Measurements from ENCODE around the gene FAM162A. TPM values are rescaled to one million over a fixed set of nuclear protein-coding genes. Genes with fewer than 3 reads are reported as not detected.

FAM162A gene
- total RNA-seq, 2 experiments from 2014 or later: 32.8 to 34.6 TPM

DNA sequence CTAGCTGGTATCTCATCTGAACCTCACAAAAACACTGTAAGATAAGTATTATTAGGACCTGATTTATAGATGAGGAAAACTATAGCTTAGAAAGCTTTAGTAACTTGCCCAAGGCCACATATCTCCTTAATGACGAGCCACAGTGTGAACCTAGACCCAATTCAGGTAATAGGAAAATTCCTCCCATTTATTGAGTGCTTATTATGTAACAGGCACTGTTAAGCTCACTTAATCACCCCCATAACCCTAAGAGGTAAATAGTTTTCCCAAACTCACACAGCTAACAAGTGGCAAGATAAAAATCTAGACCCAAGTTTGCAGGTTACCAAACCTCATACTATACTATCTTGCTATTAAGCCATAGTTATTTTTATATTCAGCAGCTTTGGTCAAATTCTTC, 24.0 kb downstream of the FAM162A start:
- peaks cover 86% of the 10 kb centered on the region for H3K36me3 ChIP-seq (ENCODE audit: insufficient read depth, low read length)
- H3K4me3 ChIP-seq (ENCODE audit: low read length): no peak overlapping the region
- no peaks in the 10 kb centered on the region for H3K9me3 Mint-ChIP-seq
- H3K27ac ChIP-seq (ENCODE audit: low read depth in 1 of 2, low read length in 2 of 2): no peak overlapping the region
- no peaks in the 10 kb centered on the region for H3K27me3 Mint-ChIP-seq
- DNase-seq: no peak
- no peaks in the 10 kb centered on the region for H3K9me3 ChIP-seq (ENCODE audit: control insufficient read depth in 1 of 2, insufficient read depth in 1 of 2, low read length in 2 of 2)
- intact Hi-C loops (cut with DNase I, micrococcal nuclease): no loop called here
- no peak for ATAC-seq (ENCODE audit: poor library complexity)
- H3K27me3 ChIP-seq (ENCODE audit: control insufficient read depth in 1 of 2, insufficient read depth in 2 of 2, low read length in 2 of 2): no peaks in the 10 kb centered on the region
- ChIA-PET POLR2A (interaction anchor here (0.9 to 1.9 kb wide), 2 partner anchors 8 to 24 kb away, joined by 4 to 11 read pairs; partner anchors contain the start of genes FAM162A, MIX23 and WDR5B), CTCF (interaction anchor here (1.2 to 1.6 kb wide), 2 partner anchors 15 to 24 kb away, joined by 4 to 6 read pairs; partner anchors contain the start of gene FAM162A)
- H3K4me1 Mint-ChIP-seq (ENCODE audit: low read depth): peaks cover 12% of the 10 kb centered on the region
- TF ChIP-seq, protein P1, sequence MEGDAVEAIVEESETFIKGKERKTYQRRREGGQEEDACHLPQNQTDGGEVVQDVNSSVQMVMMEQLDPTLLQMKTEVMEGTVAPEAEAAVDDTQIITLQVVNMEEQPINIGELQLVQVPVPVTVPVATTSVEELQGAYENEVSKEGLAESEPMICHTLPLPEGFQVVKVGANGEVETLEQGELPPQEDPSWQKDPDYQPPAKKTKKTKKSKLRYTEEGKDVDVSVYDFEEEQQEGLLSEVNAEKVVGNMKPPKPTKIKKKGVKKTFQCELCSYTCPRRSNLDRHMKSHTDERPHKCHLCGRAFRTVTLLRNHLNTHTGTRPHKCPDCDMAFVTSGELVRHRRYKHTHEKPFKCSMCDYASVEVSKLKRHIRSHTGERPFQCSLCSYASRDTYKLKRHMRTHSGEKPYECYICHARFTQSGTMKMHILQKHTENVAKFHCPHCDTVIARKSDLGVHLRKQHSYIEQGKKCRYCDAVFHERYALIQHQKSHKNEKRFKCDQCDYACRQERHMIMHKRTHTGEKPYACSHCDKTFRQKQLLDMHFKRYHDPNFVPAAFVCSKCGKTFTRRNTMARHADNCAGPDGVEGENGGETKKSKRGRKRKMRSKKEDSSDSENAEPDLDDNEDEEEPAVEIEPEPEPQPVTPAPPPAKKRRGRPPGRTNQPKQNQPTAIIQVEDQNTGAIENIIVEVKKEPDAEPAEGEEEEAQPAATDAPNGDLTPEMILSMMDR (IDR thresholded peaks at IDR 0.05): no peak
- no peak overlapping the region for H3K27ac Mint-ChIP-seq
- H3K4me3 Mint-ChIP-seq: no peak overlapping the region
- H3K4me1 ChIP-seq (ENCODE audit: insufficient read depth, low read length): no peaks in the 10 kb centered on the region
- H3K36me3 Mint-ChIP-seq (ENCODE audit: low read depth): peaks cover 88% of the 10 kb centered on the region

DNA sequence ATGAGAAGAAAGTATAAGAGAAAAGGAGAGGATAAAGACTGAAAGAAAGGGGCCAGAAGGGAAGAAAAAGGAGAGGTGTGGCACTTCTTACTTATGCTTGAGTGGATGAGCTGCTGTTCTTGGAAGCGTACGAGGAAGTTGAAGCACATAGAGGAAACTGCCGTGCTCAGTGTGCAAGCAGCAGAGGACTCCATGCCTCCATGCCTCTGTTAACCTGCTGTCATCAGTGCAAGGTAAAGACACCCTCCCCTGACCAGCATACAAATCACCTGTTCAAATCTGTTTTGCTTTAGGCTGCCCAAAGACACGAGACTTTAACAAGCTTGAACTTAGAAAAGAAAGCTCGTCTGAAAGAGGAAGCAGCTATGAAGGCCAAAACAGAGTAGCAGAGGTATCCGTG, 25.5 kb downstream of the FAM162A start:
- H3K27ac ChIP-seq (ENCODE audit: low read depth in 1 of 2, low read length in 2 of 2): no peak overlapping the region

DNA sequence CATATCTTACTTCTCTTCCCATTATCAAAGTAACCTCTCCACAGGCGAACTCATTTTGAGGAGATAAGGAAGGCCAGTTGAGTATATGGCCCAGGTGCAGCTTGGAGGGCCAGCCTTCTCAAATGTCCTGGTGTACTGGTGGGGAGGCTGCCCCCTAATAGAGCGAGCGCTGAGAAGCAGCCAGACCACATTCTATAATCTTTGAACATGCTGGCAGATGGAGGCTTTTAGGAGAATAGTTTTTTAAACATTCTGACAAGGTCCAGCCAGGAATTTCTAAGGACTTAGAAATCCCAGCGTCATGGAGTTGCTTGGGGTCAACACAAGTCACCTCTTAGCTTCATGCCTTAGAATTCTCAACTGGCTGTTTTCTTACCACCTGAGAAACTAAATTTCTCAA, 26.1 kb downstream of the FAM162A start:
- Mint-ChIP-seq H3K4me1 (ENCODE audit: low read depth) (peaks cover 28% of the 10 kb centered on the region), H3K36me3 (ENCODE audit: low read depth) (peaks cover 81% of the 10 kb centered on the region), H3K4me3 (no peak overlapping the region), H3K9me3 (no peaks in the 10 kb centered on the region), H3K27me3 (no peaks in the 10 kb centered on the region), H3K27ac (no peak overlapping the region)
- TF ChIP-seq, protein P1 (IDR thresholded peaks at IDR 0.05): no peak
- intact Hi-C loops (cut with DNase I, micrococcal nuclease): loop anchor here in 1 of 2 experiments (10.0 kb wide), 1 partner anchor 575 kb away; the partner anchor contains the start of genes EAF2 and IQCB1
- DNase-seq (no peak), ATAC-seq (ENCODE audit: poor library complexity) (no peak)
- CTCF ChIA-PET: no interaction called here
- Histone ChIP-seq H3K9me3 (ENCODE audit: control insufficient read depth in 1 of 2, insufficient read depth in 1 of 2, low read length in 2 of 2) (no peaks in the 10 kb centered on the region), H3K27ac (ENCODE audit: low read depth in 1 of 2, low read length in 2 of 2) (no peak overlapping the region), H3K36me3 (ENCODE audit: insufficient read depth, low read length) (peaks cover 66% of the 10 kb centered on the region), H3K4me3 (ENCODE audit: low read length) (no peak overlapping the region), H3K4me1 (ENCODE audit: insufficient read depth, low read length) (peaks cover 9% of the 10 kb centered on the region), H3K27me3 (ENCODE audit: control insufficient read depth in 1 of 2, insufficient read depth in 2 of 2, low read length in 2 of 2) (no peaks in the 10 kb centered on the region)
- POLR2A ChIA-PET: no interaction called here

More for the DNA sequence above, 25.5 kb downstream of the FAM162A start:
- peak overlapping the region; percentile 6 for H3K27ac Mint-ChIP-seq
- intact Hi-C loops (cut with DNase I, micrococcal nuclease): no loop called here
- TF ChIP-seq, protein P1 (IDR thresholded peaks at IDR 0.05): no peak
- H3K9me3 Mint-ChIP-seq: no peaks in the 10 kb centered on the region
- peaks cover 72% of the 10 kb centered on the region for H3K36me3 ChIP-seq (ENCODE audit: insufficient read depth, low read length)
- ATAC-seq (ENCODE audit: poor library complexity): no peak
- H3K36me3 Mint-ChIP-seq (ENCODE audit: low read depth): peaks cover 84% of the 10 kb centered on the region
- ChIA-PET POLR2A (no interaction called here), CTCF (interaction anchor here (1.6 kb wide), 1 partner anchor 17 kb away, joined by 6 read pairs; no protein-coding TSS in a partner anchor)
- peaks cover 4% of the 10 kb centered on the region for H3K4me1 ChIP-seq (ENCODE audit: insufficient read depth, low read length)
- H3K4me1 Mint-ChIP-seq (ENCODE audit: low read depth): peaks cover 21% of the 10 kb centered on the region
- no peaks in the 10 kb centered on the region for H3K9me3 ChIP-seq (ENCODE audit: control insufficient read depth in 1 of 2, insufficient read depth in 1 of 2, low read length in 2 of 2)
- H3K27me3 ChIP-seq (ENCODE audit: control insufficient read depth in 1 of 2, insufficient read depth in 2 of 2, low read length in 2 of 2): no peaks in the 10 kb centered on the region
- DNase-seq: no peak
- H3K4me3 ChIP-seq (ENCODE audit: low read length): no peak overlapping the region
- H3K27me3 Mint-ChIP-seq: no peaks in the 10 kb centered on the region
- no peak overlapping the region for H3K4me3 Mint-ChIP-seq
